ENCODE results near the gene AOPEP. TPM values are rescaled to one million over a fixed set of nuclear protein-coding genes. Genes with fewer than 3 reads are reported as not detected.
A peak's percentile ranks its signal among the peaks of the same experiment; 100 is the strongest.

AOPEP gene
- total RNA-seq, 1 experiment from 2014 or later, result 36.4 TPM

- TF ChIP-seq POLR2AphosphoS5 (IDR thresholded peaks at IDR 0.05; ENCODE audit: low read depth, low read length) (no peak), SIN3A (IDR thresholded peaks at IDR 0.05; ENCODE audit: borderline replicate concordance, insufficient read depth, low read depth, low read length) (no peak), CTCF (IDR thresholded peaks at IDR 0.05) (no peak), REST (IDR thresholded peaks at IDR 0.05; ENCODE audit: insufficient read depth in 1 of 2, low read depth in 2 of 2, low read length in 1 of 2) (no peak), TCF7L2 (IDR thresholded peaks at IDR 0.05; ENCODE audit: low read depth, low read length) (no peak)
- Histone ChIP-seq H3K9me3 (ENCODE audit: control insufficient read depth, insufficient read depth, low read depth, low read length) (no peaks in the 10 kb centered on the region), H3K27ac (ENCODE audit: low read length) (peak overlapping the region; percentile 96), H3K27me3 (ENCODE audit: control insufficient read depth, insufficient read depth, low read length) (no peaks in the 10 kb centered on the region), H3K4me1 (ENCODE audit: control insufficient read depth, insufficient read depth, low read length) (peaks cover 45% of the 10 kb centered on the region), H3K4me3 (ENCODE audit: low read depth in 2 of 2, low read length in 2 of 2) (0 out of 4 replicates have a peak overlapping the region, but pooled peaks of 1 of the 2 experiments have one; percentile 33), H3K36me3 (ENCODE audit: control insufficient read depth, insufficient read depth, low read length) (no peaks in the 10 kb centered on the region)
- intact Hi-C loops (cut with micrococcal nuclease; ENCODE audit: unreplicated experiment) (no loop called here), in situ Hi-C loops (cut with HindIII; ENCODE audit: low pct_unique_long_range_greater_than_20kb, low sequenced_read_pairs) (no loop called here)
- POLR2A ChIA-PET, result no interaction called here
- DNase-seq (ENCODE audit: low read depth, low spot score) (no peak), ATAC-seq (no peak)
- CTCF ChIA-PET, result interaction anchor here (0.6 kb wide), 1 partner anchor 41 kb away, joined by 3 read pairs; no protein-coding TSS in a partner anchor
- no TSS peak for BruUV-seq (replicated peaks)
Observed at GRCh38 chr9:94866770-94867169, 140.3 kb downstream of the AOPEP start.

- ATAC-seq, result peak; percentile 88
Observed at GRCh38 chr9:94867281-94867841, 140.9 kb downstream of the AOPEP start.

GRCh38 chr9:94867842-94868312, 141.4 kb downstream of the AOPEP start:
- H3K36me3 ChIP-seq (ENCODE audit: control insufficient read depth, insufficient read depth, low read length), result no peaks in the 10 kb centered on the region
- H3K4me1 ChIP-seq (ENCODE audit: control insufficient read depth, insufficient read depth, low read length), result peaks cover 44% of the 10 kb centered on the region
- POLR2A ChIA-PET, result no interaction called here
- DNase-seq (ENCODE audit: low read depth, low spot score) (no peak), ATAC-seq (peak; percentile 75)
- intact Hi-C loops (cut with micrococcal nuclease; ENCODE audit: unreplicated experiment), result no loop called here
- in situ Hi-C loops (cut with HindIII; ENCODE audit: low pct_unique_long_range_greater_than_20kb, low sequenced_read_pairs), result no loop called here
- CTCF ChIA-PET, result no interaction called here
- peak overlapping the region; percentile 96 for H3K27ac ChIP-seq (ENCODE audit: low read length)
- TF ChIP-seq CTCF (IDR thresholded peaks at IDR 0.05), result no peak
- TF ChIP-seq SIN3A (IDR thresholded peaks at IDR 0.05; ENCODE audit: borderline replicate concordance, insufficient read depth, low read depth, low read length), result no peak
- TF ChIP-seq POLR2AphosphoS5 (IDR thresholded peaks at IDR 0.05; ENCODE audit: low read depth, low read length), result no peak
- no peak for TF ChIP-seq REST (IDR thresholded peaks at IDR 0.05; ENCODE audit: insufficient read depth in 1 of 2, low read depth in 2 of 2, low read length in 1 of 2)
- no peak for TF ChIP-seq TCF7L2 (IDR thresholded peaks at IDR 0.05; ENCODE audit: low read depth, low read length)
- no peak overlapping the region; a peak in 1 of 4 replicates for H3K4me3 ChIP-seq (ENCODE audit: low read depth in 2 of 2, low read length in 2 of 2)
- BruUV-seq (replicated peaks), result no TSS peak
- no peaks in the 10 kb centered on the region for H3K9me3 ChIP-seq (ENCODE audit: control insufficient read depth, insufficient read depth, low read depth, low read length)
- no peaks in the 10 kb centered on the region for H3K27me3 ChIP-seq (ENCODE audit: control insufficient read depth, insufficient read depth, low read length)

More at GRCh38 chr9:94867281-94867841, 140.9 kb downstream of the AOPEP start:
- ChIA-PET POLR2A (no interaction called here), CTCF (no interaction called here)
- H3K36me3 ChIP-seq (ENCODE audit: control insufficient read depth, insufficient read depth, low read length), result no peaks in the 10 kb centered on the region
- BruUV-seq (replicated peaks), result no TSS peak
- H3K4me1 ChIP-seq (ENCODE audit: control insufficient read depth, insufficient read depth, low read length), result peaks cover 41% of the 10 kb centered on the region
- no peak for DNase-seq (ENCODE audit: low read depth, low spot score)
- no peaks in the 10 kb centered on the region for H3K27me3 ChIP-seq (ENCODE audit: control insufficient read depth, insufficient read depth, low read length)
- H3K9me3 ChIP-seq (ENCODE audit: control insufficient read depth, insufficient read depth, low read depth, low read length), result no peaks in the 10 kb centered on the region
- in situ Hi-C loops (cut with HindIII; ENCODE audit: low pct_unique_long_range_greater_than_20kb, low sequenced_read_pairs) (no loop called here), intact Hi-C loops (cut with micrococcal nuclease; ENCODE audit: unreplicated experiment) (no loop called here)
- peak overlapping the region; percentile 3 to 33; a peak in 2 of 4 replicates for H3K4me3 ChIP-seq (ENCODE audit: low read depth in 2 of 2, low read length in 2 of 2)
- TF ChIP-seq TCF7L2 (IDR thresholded peaks at IDR 0.05; ENCODE audit: low read depth, low read length) (no peak), SIN3A (IDR thresholded peaks at IDR 0.05; ENCODE audit: borderline replicate concordance, insufficient read depth, low read depth, low read length) (no peak)
- peak overlapping the region; percentile 96 for H3K27ac ChIP-seq (ENCODE audit: low read length)

Measured in Panc1 (cell line).